Astrocyte of the spinal cord (primary cell): ENCODE data around the gene INIP.
A peak's percentile ranks its signal among the peaks of the same experiment; 100 is the strongest.

Source experiments
- DNase-seq: peaks from one replicate; pipeline ENCODE4 v3.0.0; 2011; ENCODE audit warnings: low read depth, low spot score
- H3K4me3 ChIP-seq: 2 replicates; pipeline ENCODE4 v1.5.1; 2011; ENCODE audit warnings: low read depth, mild to moderate bottlenecking, low read length, moderate library complexity
- CTCF ChIP-seq: IDR thresholded peaks from 2 replicates; pipeline ENCODE4 v1.5.1; 2012; ENCODE audit warnings: low read depth, mild to moderate bottlenecking, low read length, inconsistent platforms
- in situ Hi-C: cut with HindIII; loops from 2 replicates; pipeline ENCODE4 v1.10.0; 2017; ENCODE audit warnings: low sequenced_read_pairs

The INIP gene, protein sequence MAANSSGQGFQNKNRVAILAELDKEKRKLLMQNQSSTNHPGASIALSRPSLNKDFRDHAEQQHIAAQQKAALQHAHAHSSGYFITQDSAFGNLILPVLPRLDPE

GRCh38 chr9:112717661-112718331 is at the start of gene INIP:
Gene INIP, minus strand, starts transcription at chr9:112718117. Its CDS starts 1,632 bp downstream, at chr9:112716485.
- DNase-seq: peak; percentile 96

GRCh38 chr9:112765281-112765680 is 47.4 kb upstream of the INIP start:
- in situ Hi-C loops: no loop called here
- no peak for DNase-seq
- no peak for TF ChIP-seq CTCF
- H3K4me3 ChIP-seq: no peak overlapping the region

More at GRCh38 chr9:112717661-112718331, at the start of gene INIP:
- in situ Hi-C loops: no loop called here
- TF ChIP-seq CTCF: no peak
- H3K4me3 ChIP-seq: peak within 1 kb of the TSS; percentile 93

DNA sequence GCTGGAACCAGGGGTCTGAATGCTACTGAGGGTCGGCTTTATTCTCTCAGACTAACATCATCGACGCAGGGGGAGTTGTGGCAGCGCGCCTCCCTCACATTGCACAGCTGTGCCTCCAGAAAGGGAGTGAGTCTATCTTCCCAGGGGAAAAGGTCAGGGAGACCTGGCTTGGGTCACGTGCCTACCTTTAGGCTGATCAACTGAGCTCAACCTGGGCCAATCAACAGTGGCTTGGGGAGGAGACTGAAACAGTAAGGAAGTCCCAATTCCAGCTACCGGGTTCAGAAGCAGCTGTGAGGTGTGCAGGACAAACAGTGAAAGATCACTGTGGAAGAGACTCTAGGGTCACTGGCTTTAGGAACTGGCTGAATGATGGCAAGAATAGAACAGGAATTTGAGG is 46.9 kb upstream of the INIP start:
- no peak overlapping the region for H3K4me3 ChIP-seq
- DNase-seq: no peak
- TF ChIP-seq CTCF: no peak
- in situ Hi-C loops: no loop called here

DNA sequence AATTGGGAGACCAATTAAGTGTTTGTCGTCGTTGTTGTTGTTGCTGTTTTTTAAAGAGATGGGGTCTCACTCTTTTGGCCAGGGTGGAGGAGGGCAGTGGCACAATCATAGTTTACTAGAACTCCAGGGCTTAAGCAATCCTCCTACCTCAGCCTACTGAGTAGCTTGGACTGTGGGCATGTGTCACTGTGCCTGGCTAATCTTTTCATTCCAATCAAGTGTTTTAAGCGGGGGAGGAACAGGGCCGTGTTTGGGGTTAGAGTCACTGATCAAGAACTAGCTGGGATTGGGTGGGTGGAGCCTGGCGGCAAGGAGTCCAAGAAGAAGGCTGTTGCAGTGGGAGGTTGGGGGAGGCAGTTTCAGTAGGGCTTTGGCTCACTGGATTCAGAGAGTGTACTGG is 46.4 kb upstream of the INIP start:
- no peak for TF ChIP-seq CTCF
- in situ Hi-C loops: no loop called here
- H3K4me3 ChIP-seq: no peak overlapping the region
- DNase-seq: no peak

DNA sequence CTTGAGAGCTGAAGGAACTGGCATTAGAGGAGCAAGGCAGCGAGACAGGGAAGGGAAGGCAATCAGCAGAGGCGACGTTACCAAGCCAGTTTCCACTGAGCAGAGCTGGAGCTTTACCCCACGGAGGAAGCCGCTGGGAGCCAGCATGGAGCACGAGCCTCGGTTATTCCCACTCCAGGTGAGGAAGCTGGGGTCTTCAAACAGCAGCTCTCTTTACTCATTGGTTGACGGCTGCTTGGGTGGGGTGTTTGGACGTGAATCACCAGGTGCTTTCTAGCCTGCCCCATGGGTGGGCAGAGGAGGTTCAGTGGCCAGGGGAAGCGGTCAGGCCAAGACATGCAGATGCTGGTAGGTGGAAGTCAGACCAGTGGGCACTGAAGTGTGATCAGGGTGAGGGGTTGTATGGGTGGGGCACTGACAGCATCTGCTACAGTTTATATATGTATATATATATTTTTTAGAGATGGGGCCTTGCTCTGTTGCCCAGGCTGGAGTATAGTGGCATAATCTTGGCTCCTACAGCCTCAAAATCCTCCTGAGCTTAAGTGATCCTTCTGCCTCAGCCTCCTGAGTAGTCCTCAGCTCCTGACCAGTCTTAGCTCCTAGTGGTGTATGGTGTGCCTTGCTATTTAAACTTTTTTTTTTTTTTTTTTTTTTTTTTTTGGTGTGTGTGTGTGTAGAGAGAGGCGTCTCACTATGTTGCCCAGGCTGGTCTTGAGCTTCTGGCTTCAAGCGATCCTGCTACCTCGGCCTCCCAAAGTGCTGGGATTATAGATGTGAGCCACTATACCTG is 45.0 kb upstream of the INIP start:
- no peak for DNase-seq
- in situ Hi-C loops: no loop called here
- TF ChIP-seq CTCF: no peak
- H3K4me3 ChIP-seq: no peak overlapping the region

DNA sequence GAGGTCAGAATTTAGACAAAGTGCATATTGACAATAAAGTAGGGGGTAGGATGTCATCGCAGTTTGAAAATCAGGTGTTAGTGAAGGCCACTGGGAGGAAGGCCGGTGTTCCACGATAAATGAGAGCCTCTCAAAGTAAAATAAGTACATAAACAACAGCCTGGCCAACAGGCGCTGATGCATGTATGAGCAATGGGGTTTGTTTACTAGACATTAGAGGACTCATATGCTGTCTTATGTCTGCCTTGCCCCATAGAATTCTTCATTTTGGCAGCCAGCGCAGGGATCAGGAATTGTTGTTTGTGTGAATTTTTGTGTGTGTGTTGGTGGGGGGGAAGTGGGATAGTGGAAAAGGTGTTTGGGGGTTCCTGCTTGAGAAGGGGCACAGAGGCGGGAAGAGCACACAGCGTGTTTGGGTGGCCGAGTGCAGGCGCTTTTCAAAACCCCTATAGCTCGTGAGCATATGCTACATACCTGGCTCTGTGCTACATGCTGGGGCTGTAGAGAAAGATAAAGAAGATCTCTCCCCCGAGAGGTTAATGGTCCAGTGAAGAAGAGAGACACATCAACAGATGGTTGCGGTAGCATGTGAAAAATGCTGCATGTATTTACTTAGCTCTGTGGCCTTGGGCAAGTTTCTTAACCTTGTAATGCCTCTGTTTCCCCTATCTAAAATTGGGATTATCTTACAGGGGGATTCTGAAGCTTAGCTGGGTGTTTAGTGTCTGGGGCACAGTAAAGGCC is 44.2 kb upstream of the INIP start:
- no peak for TF ChIP-seq CTCF
- no peak for DNase-seq
- H3K4me3 ChIP-seq: no peak overlapping the region
- in situ Hi-C loops: no loop called here
